ENCODE data around the gene PLA2G12A.

PLA2G12A gene

GRCh38 chr4:109665783-109666485, 63.9 kb downstream of the PLA2G12A start:
- TF ChIP-seq USF1 (IDR thresholded peaks at IDR 0.05) = no peak
- no peak for TF ChIP-seq EP300 (IDR thresholded peaks at IDR 0.05; ENCODE audit: borderline replicate concordance)
- TF ChIP-seq TAF1 (IDR thresholded peaks at IDR 0.05; ENCODE audit: low read depth) = no peak
- TF ChIP-seq CEBPB (IDR thresholded peaks at IDR 0.05) = no peak
- TF ChIP-seq RAD21 (IDR thresholded peaks at IDR 0.05; ENCODE audit: low read depth) = no peak
- TF ChIP-seq REST (IDR thresholded peaks at IDR 0.05; ENCODE audit: low read depth) = no peak

GRCh38 chr4:109662771-109663170, 67.1 kb downstream of the PLA2G12A start:
- TF ChIP-seq EGR1 (IDR thresholded peaks at IDR 0.05) = no peak
- TF ChIP-seq TAF1 (IDR thresholded peaks at IDR 0.05; ENCODE audit: low read depth) = no peak
- no peak for TF ChIP-seq CREB1 (IDR thresholded peaks at IDR 0.05; ENCODE audit: low read depth)
- no peak for TF ChIP-seq TEAD4 (IDR thresholded peaks at IDR 0.05)
- TF ChIP-seq TCF12 (IDR thresholded peaks at IDR 0.05; ENCODE audit: low read depth) = no peak
- TF ChIP-seq YY1 (IDR thresholded peaks at IDR 0.05; ENCODE audit: low read depth) = no peak
- no peak for TF ChIP-seq EP300 (IDR thresholded peaks at IDR 0.05; ENCODE audit: borderline replicate concordance)
- no peak for TF ChIP-seq REST (IDR thresholded peaks at IDR 0.05; ENCODE audit: low read depth)
- no peak for TF ChIP-seq RAD21 (IDR thresholded peaks at IDR 0.05; ENCODE audit: low read depth)
- no peak for TF ChIP-seq ZBTB7A (IDR thresholded peaks at IDR 0.05; ENCODE audit: low read depth)
- TF ChIP-seq NFIC (IDR thresholded peaks at IDR 0.05) = no peak

- TF ChIP-seq RAD21 (IDR thresholded peaks at IDR 0.05; ENCODE audit: low read depth) (no peak), EP300 (IDR thresholded peaks at IDR 0.05; ENCODE audit: borderline replicate concordance) (no peak), USF1 (IDR thresholded peaks at IDR 0.05) (no peak), TAF1 (IDR thresholded peaks at IDR 0.05; ENCODE audit: low read depth) (no peak), NFIC (IDR thresholded peaks at IDR 0.05) (no peak), REST (IDR thresholded peaks at IDR 0.05; ENCODE audit: low read depth) (no peak), FOXM1 (IDR thresholded peaks at IDR 0.05; ENCODE audit: borderline replicate concordance, low read depth) (no peak), ZBTB7A (IDR thresholded peaks at IDR 0.05; ENCODE audit: low read depth) (no peak), EGR1 (IDR thresholded peaks at IDR 0.05) (no peak), CEBPB (IDR thresholded peaks at IDR 0.05) (no peak), TCF12 (IDR thresholded peaks at IDR 0.05; ENCODE audit: low read depth) (no peak), CREB1 (IDR thresholded peaks at IDR 0.05; ENCODE audit: low read depth) (no peak), YY1 (IDR thresholded peaks at IDR 0.05; ENCODE audit: low read depth) (no peak), MAX (IDR thresholded peaks at IDR 0.05) (no peak), TEAD4 (IDR thresholded peaks at IDR 0.05) (no peak)
Observed at GRCh38 chr4:109662116-109662515, 67.8 kb downstream of the PLA2G12A start.

Measured in Ishikawa (cell line).